Esophagus squamous epithelium (tissue), 4 donors: ENCODE measurements around the gene ACTR3.

Experiments
- CTCF ChIP-seq, 6 experiments: fragments of 450-650 bp in 4 of 6; fragments of 200-600 bp in 2 of 6; sonication (generic) in 2 of 6; IDR thresholded peaks; one replicate each; pipeline ENCODE4 v1.5.1; 2016 to 2019; ENCODE audit warnings: antibody characterized with exemption in 6 of 6, mild to moderate bottlenecking in 4 of 6, moderate library complexity in 4 of 6
- POLR2A ChIP-seq, 4 donors: fragments of 450-650 bp; IDR thresholded peaks; one replicate each; pipeline ENCODE4 v1.6.1; 2017; ENCODE audit warnings: antibody characterized with exemption in 4 of 4, mild to moderate bottlenecking in 4 of 4, moderate library complexity in 3 of 4

DNA sequence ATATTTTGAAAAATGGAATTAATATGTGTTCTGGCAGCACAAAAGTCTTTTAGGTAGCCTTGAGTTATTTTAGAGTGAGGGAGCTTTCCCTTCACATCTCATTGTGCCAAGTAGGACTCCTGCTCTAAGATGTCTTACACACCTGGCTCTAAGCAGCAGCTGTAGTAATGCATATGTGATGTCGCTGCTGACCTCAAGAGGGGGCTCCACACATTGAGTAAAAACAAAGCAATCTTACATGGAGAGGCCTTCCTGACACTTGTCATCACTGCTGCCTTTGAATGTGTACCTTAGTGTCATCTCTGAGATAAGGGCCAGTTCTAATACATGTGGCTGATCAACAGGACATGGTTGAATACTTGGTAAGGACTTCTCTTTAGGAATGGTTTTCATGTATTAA is 75.8 kb downstream of the ACTR3 start:
- TF ChIP-seq CTCF (IDR thresholded peaks at IDR 0.05), result peak in 3 of 6 experiments; percentile 33 to 47 (median 35)
- no peak for TF ChIP-seq POLR2A (IDR thresholded peaks at IDR 0.05)
